PFSK-1 (cell line): ENCODE data around the gene ATG4C.

Experiments
- POLR2AphosphoS5 ChIP-seq: IDR thresholded peaks from 2 replicates; pipeline ENCODE4 v1.6.1; 2012; ENCODE audit warnings: low read depth, mild to moderate bottlenecking, control low read depth, low read length, moderate library complexity
- REST ChIP-seq, 2 experiments: IDR thresholded peaks; 2 replicates each; pipeline versions ENCODE4 v1.6.1 to v1.8.0; 2011 to 2012; ENCODE audit warnings: low read depth in 2 of 2, low read length in 2 of 2, control low read depth in 1 of 2, inconsistent platforms in 1 of 2, mild to moderate bottlenecking in 1 of 2, moderate library complexity in 1 of 2; ENCODE audit not compliant: insufficient read depth in 1 of 2
- TAF1 ChIP-seq: IDR thresholded peaks from 2 replicates; pipeline ENCODE4 v1.6.1; 2012; ENCODE audit warnings: low read length, control low read depth, borderline replicate concordance; ENCODE audit not compliant: insufficient read depth

- TF ChIP-seq TAF1 (no peak), REST (IDR thresholded peaks at IDR 0.05; ENCODE audit: insufficient read depth in 1 of 2, low read depth in 2 of 2, low read length in 2 of 2) (no peak), POLR2AphosphoS5 (no peak)
These were observed 92.6 kb downstream of the ATG4C start for GRCh38 chr1:62876535-62876934.
